ENCODE results near the gene SHROOM2. TPM values are rescaled to one million over a fixed set of nuclear protein-coding genes. Genes with fewer than 3 reads are reported as not detected.

The SHROOM2 gene
- total RNA-seq, 4 donors from 2014 or later: 0.67 to 2.3 (median 1.6) TPM

- Histone ChIP-seq H3K27me3 (peaks cover 25% of the 10 kb centered on the region), H3K36me3 (no peaks in the 10 kb centered on the region), H3K9me3 (no peaks in the 10 kb centered on the region), H3K4me3 (peak overlapping the region; percentile 46 to 58), H3K4me1 (peaks cover 0 to 14% (median 0%) of the 10 kb centered on the region in 3 donors), H3K27ac (no peak overlapping the region)
- no peak for ATAC-seq
- 15 to 22% methylated on average over 8 to 10 of the region's 45 CpGs for WGBS, 2 donors (ENCODE audit: low coverage in 1 of 2)
- TF ChIP-seq POLR2A (IDR thresholded peaks at IDR 0.05): no peak
These were observed 788 bp downstream of the SHROOM2 start for GRCh38 chrX:9786798-9787635.

- Histone ChIP-seq H3K36me3 (no peaks in the 10 kb centered on the region), H3K4me3 (no peak overlapping the region), H3K9me3 (no peaks in the 10 kb centered on the region), H3K27ac (no peak overlapping the region), H3K27me3 (peaks cover 25% of the 10 kb centered on the region), H3K4me1 (peaks cover 0 to 14% (median 0%) of the 10 kb centered on the region in 3 donors)
- 20% methylated on average over 2 of the region's 2 CpGs; no CpG with 5 or more reads in 1 of the 2 donors for WGBS, 2 donors (ENCODE audit: low coverage in 1 of 2)
- no peak for TF ChIP-seq POLR2AphosphoS5 (IDR thresholded peaks at IDR 0.05)
- TF ChIP-seq POLR2A (IDR thresholded peaks at IDR 0.05): no peak
- TF ChIP-seq EP300 (IDR thresholded peaks at IDR 0.05): no peak
- TF ChIP-seq CTCF (IDR thresholded peaks at IDR 0.05): no peak
- no peak for ATAC-seq
These were observed 2.7 kb downstream of the SHROOM2 start for GRCh38 chrX:9788911-9789310.

GRCh38 chrX:9789555-9789954 lies 3.3 kb downstream of the SHROOM2 start:
- H3K4me1 ChIP-seq: peaks cover 0 to 14% (median 0%) of the 10 kb centered on the region in 3 donors
- no peak overlapping the region for H3K4me3 ChIP-seq
- TF ChIP-seq POLR2A (IDR thresholded peaks at IDR 0.05) (no peak), CTCF (IDR thresholded peaks at IDR 0.05) (no peak), EP300 (IDR thresholded peaks at IDR 0.05) (no peak), POLR2AphosphoS5 (IDR thresholded peaks at IDR 0.05) (no peak)
- H3K9me3 ChIP-seq: no peaks in the 10 kb centered on the region
- peaks cover 25% of the 10 kb centered on the region for H3K27me3 ChIP-seq
- WGBS, 2 donors (ENCODE audit: low coverage in 1 of 2): 60% methylated on average over 3 of the region's 5 CpGs; no CpG with 5 or more reads in 1 of the 2 donors
- no peak for ATAC-seq
- no peak overlapping the region for H3K27ac ChIP-seq
- no peaks in the 10 kb centered on the region for H3K36me3 ChIP-seq

- H3K4me1 ChIP-seq: peaks cover 0 to 9% (median 0%) of the 10 kb centered on the region in 3 donors
- ATAC-seq: no peak
- TF ChIP-seq EP300 (IDR thresholded peaks at IDR 0.05): no peak
- no peak for TF ChIP-seq POLR2A (IDR thresholded peaks at IDR 0.05)
- TF ChIP-seq CTCF (IDR thresholded peaks at IDR 0.05): no peak
- TF ChIP-seq POLR2AphosphoS5 (IDR thresholded peaks at IDR 0.05): no peak
- no peak overlapping the region for H3K4me3 ChIP-seq
- H3K9me3 ChIP-seq: peaks cover 0 to 5% (median 0%) of the 10 kb centered on the region in 3 donors
- H3K36me3 ChIP-seq: no peaks in the 10 kb centered on the region
- no peak overlapping the region for H3K27ac ChIP-seq
- 80 to 94% methylated on average over 3 of the region's 6 CpGs for WGBS, 2 donors (ENCODE audit: low coverage in 1 of 2)
- H3K27me3 ChIP-seq: peaks cover 19% of the 10 kb centered on the region
These were observed 4.6 kb downstream of the SHROOM2 start for GRCh38 chrX:9790866-9791265.

- ATAC-seq: no peak
These were observed 8.3 kb downstream of the SHROOM2 start for GRCh38 chrX:9794495-9794894.

More at GRCh38 chrX:9794495-9794894, 8.3 kb downstream of the SHROOM2 start:
- Histone ChIP-seq H3K36me3 (no peaks in the 10 kb centered on the region), H3K27ac (no peak overlapping the region), H3K4me1 (no peaks in the 10 kb centered on the region), H3K9me3 (peaks cover 0 to 5% (median 0%) of the 10 kb centered on the region in 3 donors), H3K4me3 (no peak overlapping the region), H3K27me3 (no peaks in the 10 kb centered on the region)
- WGBS, 2 donors (ENCODE audit: low coverage in 1 of 2): 85 to 96% methylated on average over 2 to 4 of the region's 7 CpGs
- no peak for TF ChIP-seq POLR2A (IDR thresholded peaks at IDR 0.05)
- TF ChIP-seq EP300 (IDR thresholded peaks at IDR 0.05): no peak
- TF ChIP-seq POLR2AphosphoS5 (IDR thresholded peaks at IDR 0.05): no peak
- TF ChIP-seq CTCF (IDR thresholded peaks at IDR 0.05): no peak

Data from gastroesophageal sphincter (tissue), 4 donors.